ENCODE measurements around the gene SLC22A1. TPM values are rescaled to one million over a fixed set of nuclear protein-coding genes. Genes with fewer than 3 reads are reported as not detected.

Gene SLC22A1
- under 1 TPM in 3 of 4 donors, not detected in 1; 0.35 to 0.67 (median 0.58) TPM for total RNA-seq

GRCh38 chr6:160121558-160121957 lies at the start of gene SLC22A1:
Gene SLC22A1 (plus strand): TSS chr6:160121815. CDS start chr6:160121936, 121 bp downstream.
- Histone ChIP-seq H3K4me3 (no peak within 1 kb of the TSS), H3K36me3 (peaks cover 0 to 14% of the 10 kb centered on the region in 2 donors), H3K9me3 (no peaks in the 10 kb centered on the region), H3K4me1 (no peaks in the 10 kb centered on the region), H3K27me3 (no peaks in the 10 kb centered on the region), H3K27ac (no peak within 1 kb of the TSS)
- 69 to 86% methylated on average over 6 of the region's 8 CpGs for WGBS, 2 donors (ENCODE audit: low coverage in 1 of 2)
- TF ChIP-seq EP300 (IDR thresholded peaks at IDR 0.05) = no peak
- no peak for ATAC-seq

- WGBS, 2 donors (ENCODE audit: low coverage in 1 of 2) = 94% methylated on average over 8 of the region's 9 CpGs; no CpG with 5 or more reads in 1 of the 2 donors
- H3K36me3 ChIP-seq = peaks cover 0 to 100% of the 10 kb centered on the region in 2 donors
Observed at GRCh38 chr6:160073272-160073671, 48.3 kb upstream of the SLC22A1 start.

GRCh38 chr6:160076009-160076408 lies 45.6 kb upstream of the SLC22A1 start:
- TF ChIP-seq CTCF (IDR thresholded peaks at IDR 0.05) (no peak), POLR2AphosphoS5 (IDR thresholded peaks at IDR 0.05) (no peak), POLR2A (IDR thresholded peaks at IDR 0.05) (no peak), EP300 (IDR thresholded peaks at IDR 0.05) (no peak)
- Histone ChIP-seq H3K27ac (no peak overlapping the region), H3K9me3 (no peaks in the 10 kb centered on the region), H3K27me3 (no peaks in the 10 kb centered on the region), H3K4me3 (no peak overlapping the region), H3K4me1 (no peaks in the 10 kb centered on the region), H3K36me3 (peaks cover 0 to 100% of the 10 kb centered on the region in 2 donors)
- WGBS, 2 donors (ENCODE audit: low coverage in 1 of 2) = 90 to 93% methylated on average over 2 to 5 of the region's 5 CpGs
- ATAC-seq = no peak

More at GRCh38 chr6:160073272-160073671, 48.3 kb upstream of the SLC22A1 start:
- Histone ChIP-seq H3K4me1 (no peaks in the 10 kb centered on the region), H3K27me3 (no peaks in the 10 kb centered on the region), H3K4me3 (no peak overlapping the region), H3K9me3 (no peaks in the 10 kb centered on the region), H3K27ac (no peak overlapping the region)
- no peak for TF ChIP-seq EP300 (IDR thresholded peaks at IDR 0.05)
- no peak for TF ChIP-seq POLR2A (IDR thresholded peaks at IDR 0.05)
- TF ChIP-seq POLR2AphosphoS5 (IDR thresholded peaks at IDR 0.05) = no peak
- TF ChIP-seq CTCF (IDR thresholded peaks at IDR 0.05) = no peak
- ATAC-seq = no peak

- H3K27me3 ChIP-seq = no peaks in the 10 kb centered on the region
- ATAC-seq = no peak
- 76 to 88% methylated on average over 4 to 5 of the region's 5 CpGs for WGBS, 2 donors (ENCODE audit: low coverage in 1 of 2)
- H3K9me3 ChIP-seq = no peaks in the 10 kb centered on the region
- H3K4me3 ChIP-seq = no peak overlapping the region
- TF ChIP-seq EP300 (IDR thresholded peaks at IDR 0.05) (no peak), POLR2AphosphoS5 (IDR thresholded peaks at IDR 0.05) (no peak), CTCF (IDR thresholded peaks at IDR 0.05) (no peak), POLR2A (IDR thresholded peaks at IDR 0.05) (no peak)
- H3K36me3 ChIP-seq = peaks cover 0 to 100% of the 10 kb centered on the region in 2 donors
- H3K27ac ChIP-seq = no peak overlapping the region
- no peaks in the 10 kb centered on the region for H3K4me1 ChIP-seq
Observed at GRCh38 chr6:160077024-160077423, 44.6 kb upstream of the SLC22A1 start.

GRCh38 chr6:160077526-160077925 lies 44.1 kb upstream of the SLC22A1 start:
- ATAC-seq = no peak
- 44 to 65% methylated on average over 1 to 2 of the region's 2 CpGs for WGBS, 2 donors (ENCODE audit: low coverage in 1 of 2)
- no peaks in the 10 kb centered on the region for H3K9me3 ChIP-seq
- H3K4me1 ChIP-seq = no peaks in the 10 kb centered on the region
- no peak for TF ChIP-seq EP300 (IDR thresholded peaks at IDR 0.05)
- no peak for TF ChIP-seq POLR2A (IDR thresholded peaks at IDR 0.05)
- no peak for TF ChIP-seq POLR2AphosphoS5 (IDR thresholded peaks at IDR 0.05)
- TF ChIP-seq CTCF (IDR thresholded peaks at IDR 0.05) = no peak
- H3K27me3 ChIP-seq = no peaks in the 10 kb centered on the region
- H3K27ac ChIP-seq = no peak overlapping the region
- H3K4me3 ChIP-seq = no peak overlapping the region
- peaks cover 0 to 100% of the 10 kb centered on the region in 2 donors for H3K36me3 ChIP-seq

Measured in gastroesophageal sphincter (tissue), 4 donors.